Fibroblast of lung (primary cell): ENCODE measurements around the gene C1S.

Experiments used
- EZH2 ChIP-seq: IDR thresholded peaks from 2 replicates; pipeline ENCODE4 v1.5.1; 2012; ENCODE audit warnings: low read length, control low read depth, mild to moderate bottlenecking; ENCODE audit errors: missing control alignments
- TF ChIP-seq, protein P1 (sequence below), 2 donors: IDR thresholded peaks in 1 of 2; conservative IDR thresholded peaks in 1 of 2; 1 replicate in 1 of 2; 2 replicates in 1 of 2; pipeline ENCODE4 v1.5.1; 2011 to 2012; ENCODE audit warnings: low read length in 2 of 2, control low read depth in 1 of 2, inconsistent platforms in 1 of 2, low read depth in 1 of 2, mild to moderate bottlenecking in 1 of 2

DNA sequence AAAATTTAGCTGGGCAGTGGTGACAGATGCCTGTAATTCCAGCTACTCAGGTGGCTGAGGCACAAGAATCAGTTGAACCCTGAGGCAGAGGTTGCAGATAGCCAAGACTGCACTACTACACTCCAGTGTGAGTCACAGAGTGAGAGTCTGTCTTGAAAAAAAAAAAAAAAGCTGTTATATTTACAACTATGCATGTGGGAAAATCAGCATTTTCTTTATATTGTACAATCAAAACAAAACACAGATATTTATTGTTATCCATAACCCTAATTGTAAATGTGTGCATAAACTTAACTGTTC is 19.3 kb downstream of the C1S start:
- TF ChIP-seq, protein P1, sequence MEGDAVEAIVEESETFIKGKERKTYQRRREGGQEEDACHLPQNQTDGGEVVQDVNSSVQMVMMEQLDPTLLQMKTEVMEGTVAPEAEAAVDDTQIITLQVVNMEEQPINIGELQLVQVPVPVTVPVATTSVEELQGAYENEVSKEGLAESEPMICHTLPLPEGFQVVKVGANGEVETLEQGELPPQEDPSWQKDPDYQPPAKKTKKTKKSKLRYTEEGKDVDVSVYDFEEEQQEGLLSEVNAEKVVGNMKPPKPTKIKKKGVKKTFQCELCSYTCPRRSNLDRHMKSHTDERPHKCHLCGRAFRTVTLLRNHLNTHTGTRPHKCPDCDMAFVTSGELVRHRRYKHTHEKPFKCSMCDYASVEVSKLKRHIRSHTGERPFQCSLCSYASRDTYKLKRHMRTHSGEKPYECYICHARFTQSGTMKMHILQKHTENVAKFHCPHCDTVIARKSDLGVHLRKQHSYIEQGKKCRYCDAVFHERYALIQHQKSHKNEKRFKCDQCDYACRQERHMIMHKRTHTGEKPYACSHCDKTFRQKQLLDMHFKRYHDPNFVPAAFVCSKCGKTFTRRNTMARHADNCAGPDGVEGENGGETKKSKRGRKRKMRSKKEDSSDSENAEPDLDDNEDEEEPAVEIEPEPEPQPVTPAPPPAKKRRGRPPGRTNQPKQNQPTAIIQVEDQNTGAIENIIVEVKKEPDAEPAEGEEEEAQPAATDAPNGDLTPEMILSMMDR (conservative IDR thresholded peaks at IDR 0.05 in 1 of 2, IDR thresholded peaks at IDR 0.05 in 1 of 2; ENCODE audit: low read depth in 1 of 2, low read length in 2 of 2), result no peak
- TF ChIP-seq EZH2, result no peak
